Measurements from ENCODE around the gene IL3RA. TPM values are rescaled to one million over a fixed set of nuclear protein-coding genes. Genes with fewer than 3 reads are reported as not detected.

The IL3RA gene
- total RNA-seq, 1 donor from 2014 or later = 6.9 TPM

GRCh38 chrX:1418901-1419544 is 82.4 kb downstream of the IL3RA start:
- Histone ChIP-seq H3K4me1 (no peaks in the 10 kb centered on the region), H3K9me3 (replicated peaks) (peaks cover 25% of the 10 kb centered on the region), H3K36me3 (peaks cover 50% of the 10 kb centered on the region), H3K27ac (replicated peaks) (no peak overlapping the region), H3K4me3 (no peak overlapping the region), H3K27me3 (ENCODE audit: low read depth) (no peaks in the 10 kb centered on the region)
- TF ChIP-seq CTCF (IDR thresholded peaks at IDR 0.05; ENCODE audit: borderline replicate concordance) = no peak
- intact Hi-C loops (cut with micrococcal nuclease) = no loop called here
- DNase-seq = no peak

DNA sequence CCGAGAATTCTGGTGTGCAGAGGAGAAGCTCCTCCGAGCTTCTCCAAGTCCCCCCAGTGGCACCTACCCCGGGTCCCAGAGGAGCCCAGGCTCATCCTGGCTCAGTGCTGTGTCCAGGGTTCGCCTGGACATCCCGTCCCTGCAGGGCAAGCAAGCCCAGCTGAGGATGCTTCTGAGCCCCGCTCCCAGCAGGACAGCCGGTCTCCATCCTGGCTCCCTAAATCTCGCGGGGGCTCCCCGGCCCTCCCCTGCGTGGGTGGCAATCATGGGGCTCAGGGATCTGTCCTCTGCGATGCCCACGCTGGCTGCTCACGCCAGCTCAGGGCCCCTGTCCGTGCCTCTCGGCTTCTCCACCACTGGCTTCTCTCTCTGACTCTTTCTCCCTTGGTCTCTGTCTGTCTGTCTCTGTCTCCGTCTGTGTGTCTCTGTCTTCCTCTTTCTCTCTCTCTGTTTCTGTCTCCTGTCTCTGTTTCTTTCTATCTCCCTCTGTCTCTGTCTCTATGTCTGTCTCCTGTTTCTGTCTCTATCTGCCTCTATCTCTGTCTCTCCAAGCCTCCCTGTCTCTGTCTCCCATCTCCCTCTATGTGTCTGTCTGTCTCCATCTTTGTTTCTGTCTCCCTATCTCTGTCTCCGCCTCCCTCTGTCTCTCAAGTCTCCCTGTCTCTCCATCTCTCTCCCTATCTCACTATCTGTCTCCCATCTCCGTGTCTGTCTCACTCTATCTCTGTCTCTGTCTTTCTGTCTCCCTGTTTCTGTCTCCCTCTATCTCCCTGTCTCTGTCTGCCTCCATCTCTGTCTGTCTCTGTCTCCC is 83.2 kb downstream of the IL3RA start:
- no peak for DNase-seq
- H3K4me1 ChIP-seq = no peaks in the 10 kb centered on the region
- no peak overlapping the region for H3K27ac ChIP-seq (replicated peaks)
- intact Hi-C loops (cut with micrococcal nuclease) = no loop called here
- H3K4me3 ChIP-seq = no peak overlapping the region
- no peak for TF ChIP-seq CTCF (IDR thresholded peaks at IDR 0.05; ENCODE audit: borderline replicate concordance)
- H3K36me3 ChIP-seq = peaks cover 45% of the 10 kb centered on the region
- peaks cover 25% of the 10 kb centered on the region for H3K9me3 ChIP-seq (replicated peaks)
- H3K27me3 ChIP-seq (ENCODE audit: low read depth) = no peaks in the 10 kb centered on the region

DNA sequence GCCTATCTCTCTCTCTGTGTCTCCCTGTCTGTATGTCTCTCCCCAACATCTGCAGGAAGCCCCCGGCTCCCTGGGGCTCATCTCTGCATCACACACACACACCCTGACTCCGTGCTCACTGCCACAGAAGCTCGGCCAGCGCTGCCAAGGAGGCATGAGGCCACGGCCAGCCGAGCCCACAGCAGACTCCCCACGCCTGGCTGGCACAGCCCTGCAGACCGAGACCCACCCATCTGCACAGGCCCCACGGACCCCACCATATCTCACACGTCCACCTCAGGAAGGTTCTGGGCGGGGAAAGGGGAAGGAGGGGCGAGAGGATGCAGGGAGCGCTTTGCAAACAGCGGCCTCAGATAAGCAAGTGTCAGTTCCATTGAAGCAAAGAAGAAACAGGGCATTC is 83.8 kb downstream of the IL3RA start:
- Histone ChIP-seq H3K4me3 (no peak overlapping the region), H3K36me3 (peaks cover 50% of the 10 kb centered on the region), H3K27me3 (ENCODE audit: low read depth) (no peaks in the 10 kb centered on the region), H3K27ac (replicated peaks) (no peak overlapping the region), H3K4me1 (no peaks in the 10 kb centered on the region), H3K9me3 (replicated peaks) (peaks cover 25% of the 10 kb centered on the region)
- no peak for DNase-seq
- intact Hi-C loops (cut with micrococcal nuclease) = no loop called here
- no peak for TF ChIP-seq CTCF (IDR thresholded peaks at IDR 0.05; ENCODE audit: borderline replicate concordance)

- Histone ChIP-seq H3K4me1 (no peaks in the 10 kb centered on the region), H3K4me3 (no peak overlapping the region), H3K36me3 (peaks cover 62% of the 10 kb centered on the region), H3K9me3 (replicated peaks) (peaks cover 25% of the 10 kb centered on the region), H3K27ac (replicated peaks) (no peak overlapping the region), H3K27me3 (ENCODE audit: low read depth) (no peaks in the 10 kb centered on the region)
- intact Hi-C loops (cut with micrococcal nuclease) = no loop called here
- no peak for DNase-seq
- no peak for TF ChIP-seq CTCF (IDR thresholded peaks at IDR 0.05; ENCODE audit: borderline replicate concordance)
Observed at GRCh38 chrX:1421433-1422134, 85.0 kb downstream of the IL3RA start.

DNA sequence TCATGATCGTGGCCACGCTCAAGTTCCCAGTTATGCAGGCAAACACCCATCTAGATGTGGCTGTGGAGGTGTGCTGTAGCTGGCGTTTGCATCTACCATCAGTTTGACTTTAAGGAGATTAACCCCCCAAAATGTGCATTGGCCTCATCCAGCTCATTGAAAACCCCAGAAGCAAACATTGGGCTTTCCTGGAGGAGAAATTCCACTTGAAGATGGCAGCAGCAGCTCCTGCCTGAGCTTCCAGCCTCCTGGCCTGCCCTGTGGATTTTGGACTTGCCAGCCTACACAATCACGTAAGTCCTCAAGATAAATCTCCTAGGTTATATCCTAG is 85.5 kb downstream of the IL3RA start:
- Histone ChIP-seq H3K9me3 (replicated peaks) (peaks cover 25% of the 10 kb centered on the region), H3K4me3 (no peak overlapping the region), H3K4me1 (no peaks in the 10 kb centered on the region), H3K36me3 (peaks cover 67% of the 10 kb centered on the region), H3K27me3 (ENCODE audit: low read depth) (no peaks in the 10 kb centered on the region), H3K27ac (replicated peaks) (no peak overlapping the region)
- TF ChIP-seq CTCF (IDR thresholded peaks at IDR 0.05; ENCODE audit: borderline replicate concordance) = no peak
- DNase-seq = no peak
- intact Hi-C loops (cut with micrococcal nuclease) = no loop called here
